H9 (cell line): ENCODE results near the gene SNX25. TPM values are rescaled to one million over a fixed set of nuclear protein-coding genes. Genes with fewer than 3 reads are reported as not detected.

Experiments
- DNase-seq: peaks from one replicate; pipeline ENCODE4 v3.0.0-alpha.2; 2017
- H2AFZ ChIP-seq: one replicate; pipeline ENCODE4 v1.6.1; 2013; ENCODE audit warnings: mild to moderate bottlenecking, low read length, control low read depth, moderate library complexity
- H2AK5ac ChIP-seq: 2 replicates; pipeline ENCODE4 v1.6.1; 2013; ENCODE audit warnings: low read length, control low read depth, mixed read lengths; ENCODE audit not compliant: insufficient read length
- H2BK120ac ChIP-seq: one replicate; pipeline ENCODE4 v1.6.1; 2013; ENCODE audit warnings: low read depth, mild to moderate bottlenecking, low read length, control low read depth, inconsistent platforms; ENCODE audit not compliant: poor library complexity, severe bottlenecking
- H2BK12ac ChIP-seq: 2 replicates; pipeline ENCODE4 v1.6.1; 2013; ENCODE audit warnings: low read length, control low read depth, mixed read lengths, low read depth; ENCODE audit not compliant: insufficient read length
- H2BK15ac ChIP-seq: 2 replicates; pipeline ENCODE4 v1.6.1; 2013; ENCODE audit warnings: low read depth, low read length, control low read depth
- H2BK20ac ChIP-seq: one replicate; pipeline ENCODE4 v1.6.1; 2013; ENCODE audit warnings: low read depth, mild to moderate bottlenecking, low read length, control low read depth, inconsistent platforms; ENCODE audit not compliant: poor library complexity, severe bottlenecking
- H2BK5ac ChIP-seq: 2 replicates; pipeline ENCODE4 v1.6.1; 2013; ENCODE audit warnings: low read length, control low read depth, mixed read lengths; ENCODE audit not compliant: insufficient read length
- H3K14ac ChIP-seq: 2 replicates; pipeline ENCODE4 v1.6.1; 2013; ENCODE audit warnings: low read length, control low read depth; ENCODE audit not compliant: insufficient read depth
- H3K18ac ChIP-seq: 2 replicates; pipeline ENCODE4 v1.6.1; 2013; ENCODE audit warnings: low read depth, mild to moderate bottlenecking, mixed read lengths, low read length, control low read depth; ENCODE audit not compliant: insufficient read length
- H3K23ac ChIP-seq: 2 replicates; pipeline ENCODE4 v1.6.1; 2013; ENCODE audit warnings: low read length, control low read depth, mixed read lengths, low read depth; ENCODE audit not compliant: insufficient read length
- H3K23me2 ChIP-seq: 2 replicates; pipeline ENCODE4 v1.6.1; 2013; ENCODE audit warnings: low read depth, mild to moderate bottlenecking, mixed read lengths, low read length, control low read depth; ENCODE audit not compliant: insufficient read length, poor library complexity, severe bottlenecking
- H3K27ac ChIP-seq: 2 replicates; pipeline ENCODE4 v1.5.1; 2013; ENCODE audit warnings: low read length, control low read depth, mixed read lengths, low read depth; ENCODE audit not compliant: insufficient read length
- H3K27me3 ChIP-seq: 2 replicates; pipeline ENCODE4 v1.6.1; 2013; ENCODE audit warnings: low read length, control low read depth, inconsistent platforms; ENCODE audit not compliant: insufficient read depth
- H3K4ac ChIP-seq: 2 replicates; pipeline ENCODE4 v1.6.1; 2013; ENCODE audit warnings: low read depth, mild to moderate bottlenecking, control low read depth, inconsistent platforms, low read length, moderate library complexity
- H3K4me1 ChIP-seq: 2 replicates; pipeline ENCODE4 v1.6.1; 2013; ENCODE audit warnings: low read length, control low read depth, inconsistent platforms; ENCODE audit not compliant: insufficient read depth
- H3K4me2 ChIP-seq: 2 replicates; pipeline ENCODE4 v1.6.1; 2013; ENCODE audit warnings: low read length, control low read depth, mixed read lengths; ENCODE audit not compliant: insufficient read length, insufficient read depth
- H3K56ac ChIP-seq: 2 replicates; pipeline ENCODE4 v1.6.1; 2013; ENCODE audit warnings: low read depth, mild to moderate bottlenecking, mixed read lengths, low read length, control low read depth; ENCODE audit not compliant: insufficient read length
- H3K79me1 ChIP-seq: 2 replicates; pipeline ENCODE4 v1.6.1; 2013; ENCODE audit warnings: low read depth, mild to moderate bottlenecking, moderate library complexity, low read length, control low read depth, inconsistent platforms; ENCODE audit not compliant: insufficient read depth, poor library complexity, severe bottlenecking
- H3K79me2 ChIP-seq: 2 replicates; pipeline ENCODE4 v1.6.1; 2013; ENCODE audit warnings: low read length, control low read depth, inconsistent platforms; ENCODE audit not compliant: insufficient read depth
- H3K9ac ChIP-seq: 2 replicates; pipeline ENCODE4 v1.6.1; 2013; ENCODE audit warnings: low read length, control low read depth, mixed read lengths; ENCODE audit not compliant: insufficient read length; ENCODE audit errors: extremely low read depth
- H3K9me3 ChIP-seq: one replicate; pipeline ENCODE4 v1.6.1; 2013; ENCODE audit warnings: low read depth, low read length, inconsistent platforms; ENCODE audit not compliant: control insufficient read depth
- H3T11ph ChIP-seq: one replicate; pipeline ENCODE4 v1.6.1; 2013; ENCODE audit warnings: mild to moderate bottlenecking, low read length, control low read depth, inconsistent platforms
- H4K20me1 ChIP-seq: one replicate; pipeline ENCODE4 v1.6.1; 2013; ENCODE audit not compliant: control insufficient read depth, insufficient read length, insufficient read depth
- H4K5ac ChIP-seq: 2 replicates; pipeline ENCODE4 v1.6.1; 2013; ENCODE audit warnings: low read depth, mild to moderate bottlenecking, mixed read lengths, low read length, control low read depth; ENCODE audit not compliant: insufficient read length
- H4K8ac ChIP-seq: replicated peaks from 2 replicates; pipeline ENCODE4 v1.6.1; 2013; ENCODE audit warnings: low read length, control low read depth, mixed read lengths, low read depth; ENCODE audit not compliant: insufficient read length
- H4K91ac ChIP-seq: 2 replicates; pipeline ENCODE4 v1.6.1; 2013; ENCODE audit warnings: low read depth, mild to moderate bottlenecking, moderate library complexity, mixed read lengths, low read length, control low read depth; ENCODE audit not compliant: insufficient read length
- H3K27ac Mint-ChIP-seq, 3 experiments: 2 replicates in 2 of 3; 3 replicates in 1 of 3; pipeline ENCODE4 v1.8.0; 2020 to 2021; ENCODE audit warnings: mixed read lengths in 3 of 3, mild to moderate bottlenecking in 1 of 3, moderate library complexity in 1 of 3
- H3K27me3 Mint-ChIP-seq: 2 replicates; pipeline ENCODE4 v1.8.0; 2021; ENCODE audit warnings: low read depth, mild to moderate bottlenecking, moderate library complexity, mixed read lengths
- H3K36me3 Mint-ChIP-seq, 3 experiments: 2 replicates in 2 of 3; 3 replicates in 1 of 3; pipeline ENCODE4 v1.8.0; 2020 to 2021; ENCODE audit warnings: low read depth in 3 of 3, mixed read lengths in 3 of 3; ENCODE audit not compliant: insufficient read depth in 1 of 3
- H3K4me1 Mint-ChIP-seq, 2 experiments: 2 replicates each; pipeline ENCODE4 v1.8.0; 2020; ENCODE audit warnings: mixed read lengths in 2 of 2
- H3K4me3 Mint-ChIP-seq, 2 experiments: 2 replicates in 1 of 2; 3 replicates in 1 of 2; pipeline ENCODE4 v1.8.0; 2020 to 2021; ENCODE audit warnings: mild to moderate bottlenecking in 2 of 2, mixed read lengths in 2 of 2, moderate library complexity in 1 of 2
- H3K9me3 Mint-ChIP-seq, 2 experiments: 2 replicates in 1 of 2; 3 replicates in 1 of 2; pipeline ENCODE4 v1.8.0; 2020; ENCODE audit warnings: mild to moderate bottlenecking in 2 of 2, mixed read lengths in 2 of 2, moderate library complexity in 1 of 2
- CTCF ChIP-seq: fragments of 200-600 bp; sonication (generic); conservative IDR thresholded peaks from 3 replicates; pipeline ENCODE4 v1.8.0; 2021; ENCODE audit warnings: antibody characterized with exemption, mild to moderate bottlenecking
- WGBS: extraction: QIAGEN DNeasy Blood & Tissue Kit; methylation state at CpG from one replicate; pipeline ENCODE4 v1.1.7; 2013; ENCODE audit warnings: missing lambda C conversion rate, low lambda C conversion rate, mixed read lengths; ENCODE audit not compliant: insufficient read length; ENCODE audit errors: extremely low coverage; 5-methylcytosine and 5-hydroxymethylcytosine counted together
- total RNA-seq: library from RNA; stranded (reverse); gene quantifications from 2 replicates; pipeline ENCODE4 v1.2.1, GENCODE V29; 2021

SNX25 gene
- total RNA-seq, 1 experiment from 2014 or later = 28.2 TPM

- peaks cover 5 to 8% of the 10 kb centered on the region in 2 experiments; a peak in 4 of 5 replicates for H3K9me3 Mint-ChIP-seq
- no peaks in the 10 kb centered on the region for H3K9me3 ChIP-seq
- no CpG with 5 or more reads among the region's 1 CpG for WGBS
These were observed 170.9 kb downstream of the SNX25 start for GRCh38 chr4:185380320-185380719.

More at GRCh38 chr4:185380320-185380719, 170.9 kb downstream of the SNX25 start:
- no peaks in the 10 kb centered on the region for H3K4me1 ChIP-seq
- H2BK15ac ChIP-seq = no peak overlapping the region
- H2AFZ ChIP-seq = no peak overlapping the region
- no peak overlapping the region for H3K9ac ChIP-seq
- no peak overlapping the region for H4K91ac ChIP-seq
- no peak overlapping the region for H2BK20ac ChIP-seq
- no peaks in the 10 kb centered on the region for H3K79me1 ChIP-seq
- H2BK5ac ChIP-seq = no peak overlapping the region
- no peak for TF ChIP-seq CTCF
- peaks cover 3 to 18% (median 18%) of the 10 kb centered on the region in 3 experiments; a peak in 6 of 7 replicates for H3K36me3 Mint-ChIP-seq
- DNase-seq = no peak
- no peak overlapping the region for H3K4me2 ChIP-seq
- H4K8ac ChIP-seq = no peak overlapping the region
- no peaks in the 10 kb centered on the region for H3K23me2 ChIP-seq
- H4K20me1 ChIP-seq = no peaks in the 10 kb centered on the region
- peaks cover 15 to 20% of the 10 kb centered on the region in 2 experiments for H3K4me1 Mint-ChIP-seq
- no peak overlapping the region for H3K18ac ChIP-seq
- H2BK120ac ChIP-seq = no peak overlapping the region
- no peak overlapping the region for H3K4me3 Mint-ChIP-seq
- H3K79me2 ChIP-seq = no peaks in the 10 kb centered on the region
- H3K27me3 ChIP-seq = no peaks in the 10 kb centered on the region
- no peak overlapping the region for H3K23ac ChIP-seq
- no peaks in the 10 kb centered on the region for H3K27me3 Mint-ChIP-seq
- no peak overlapping the region for H3T11ph ChIP-seq
- H4K5ac ChIP-seq = no peak overlapping the region
- H2BK12ac ChIP-seq = no peak overlapping the region
- no peak overlapping the region for H2AK5ac ChIP-seq
- no peak overlapping the region for H3K27ac ChIP-seq
- no peak overlapping the region for H3K4ac ChIP-seq
- H3K27ac Mint-ChIP-seq = no peak overlapping the region
- no peak overlapping the region for H3K14ac ChIP-seq
- H3K56ac ChIP-seq = no peak overlapping the region
